ENCODE results near the gene OLIG2.

The OLIG2 gene

DNA sequence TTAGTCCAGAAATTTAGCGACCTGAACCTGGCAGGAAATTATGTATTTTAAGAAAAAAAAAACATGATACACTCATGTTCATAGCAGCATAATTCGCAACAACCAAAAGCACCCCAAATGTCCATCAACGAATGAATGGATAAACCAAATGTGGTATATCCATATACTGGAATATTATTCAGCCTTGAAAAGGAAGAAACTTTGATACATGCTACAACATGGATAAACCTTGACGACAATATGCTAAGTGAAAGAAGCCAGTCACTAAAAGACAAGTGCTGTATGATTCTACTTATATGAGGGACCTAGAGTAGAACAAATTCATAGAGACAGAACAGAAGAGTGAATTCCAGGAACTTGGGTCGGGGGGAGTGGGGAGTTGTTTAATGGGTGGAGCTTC is 43.5 kb downstream of the OLIG2 start:
- no peak for DNase-seq

DNA sequence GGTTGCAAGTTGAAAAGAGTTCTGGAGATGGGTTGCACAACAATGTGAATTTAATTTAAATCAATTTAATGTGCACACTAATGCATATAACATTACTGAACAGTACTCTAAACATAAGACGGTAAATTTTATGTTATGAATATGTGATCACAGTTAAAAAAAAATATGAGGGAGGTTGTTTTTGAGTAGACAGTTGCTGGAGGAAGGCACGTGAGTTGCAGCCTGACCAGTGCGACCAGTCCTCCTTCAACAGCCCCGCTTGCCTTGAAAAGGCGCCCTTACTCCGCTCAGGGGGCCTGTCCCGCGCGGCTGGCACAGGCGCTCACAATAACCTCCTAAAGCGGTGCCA is 43.9 kb downstream of the OLIG2 start:
- no peak for DNase-seq

DNA sequence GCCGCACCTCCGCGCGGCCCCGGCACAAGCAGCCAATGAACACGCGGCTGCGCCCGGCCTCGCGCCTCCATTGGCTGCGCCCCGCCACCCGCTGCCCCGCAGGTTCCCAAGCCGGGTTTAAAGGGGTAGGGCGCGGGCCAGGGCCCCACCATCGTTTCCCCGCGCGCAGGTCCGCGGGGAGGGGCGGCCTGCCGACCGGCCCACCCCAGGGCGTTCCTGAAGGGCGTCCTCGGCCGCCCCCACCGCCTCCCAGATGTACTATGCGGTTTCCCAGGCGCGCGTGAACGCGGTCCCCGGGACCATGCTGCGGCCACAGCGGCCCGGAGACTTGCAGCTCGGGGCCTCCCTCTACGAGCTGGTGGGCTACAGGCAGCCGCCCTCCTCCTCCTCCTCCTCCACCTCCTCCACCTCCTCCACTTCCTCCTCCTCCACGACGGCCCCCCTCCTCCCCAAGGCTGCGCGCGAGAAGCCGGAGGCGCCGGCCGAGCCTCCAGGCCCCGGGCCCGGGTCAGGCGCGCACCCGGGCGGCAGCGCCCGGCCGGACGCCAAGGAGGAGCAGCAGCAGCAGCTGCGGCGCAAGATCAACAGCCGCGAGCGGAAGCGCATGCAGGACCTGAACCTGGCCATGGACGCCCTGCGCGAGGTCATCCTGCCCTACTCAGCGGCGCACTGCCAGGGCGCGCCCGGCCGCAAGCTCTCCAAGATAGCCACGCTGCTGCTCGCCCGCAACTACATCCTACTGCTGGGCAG is 44.4 kb downstream of the OLIG2 start, which contains the start of gene OLIG1:
Gene OLIG1, plus strand, starts transcription at position 148 of the 750 bp plus-strand sequence. Its CDS starts 106 bp downstream, at position 254.
- DNase-seq = peak; percentile 77

DNA sequence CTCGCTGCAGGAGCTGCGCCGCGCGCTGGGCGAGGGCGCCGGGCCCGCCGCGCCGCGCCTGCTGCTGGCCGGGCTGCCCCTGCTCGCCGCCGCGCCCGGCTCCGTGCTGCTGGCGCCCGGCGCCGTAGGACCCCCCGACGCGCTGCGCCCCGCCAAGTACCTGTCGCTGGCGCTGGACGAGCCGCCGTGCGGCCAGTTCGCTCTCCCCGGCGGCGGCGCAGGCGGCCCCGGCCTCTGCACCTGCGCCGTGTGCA is 44.9 kb downstream of the OLIG2 start:
- DNase-seq = no peak

DNA sequence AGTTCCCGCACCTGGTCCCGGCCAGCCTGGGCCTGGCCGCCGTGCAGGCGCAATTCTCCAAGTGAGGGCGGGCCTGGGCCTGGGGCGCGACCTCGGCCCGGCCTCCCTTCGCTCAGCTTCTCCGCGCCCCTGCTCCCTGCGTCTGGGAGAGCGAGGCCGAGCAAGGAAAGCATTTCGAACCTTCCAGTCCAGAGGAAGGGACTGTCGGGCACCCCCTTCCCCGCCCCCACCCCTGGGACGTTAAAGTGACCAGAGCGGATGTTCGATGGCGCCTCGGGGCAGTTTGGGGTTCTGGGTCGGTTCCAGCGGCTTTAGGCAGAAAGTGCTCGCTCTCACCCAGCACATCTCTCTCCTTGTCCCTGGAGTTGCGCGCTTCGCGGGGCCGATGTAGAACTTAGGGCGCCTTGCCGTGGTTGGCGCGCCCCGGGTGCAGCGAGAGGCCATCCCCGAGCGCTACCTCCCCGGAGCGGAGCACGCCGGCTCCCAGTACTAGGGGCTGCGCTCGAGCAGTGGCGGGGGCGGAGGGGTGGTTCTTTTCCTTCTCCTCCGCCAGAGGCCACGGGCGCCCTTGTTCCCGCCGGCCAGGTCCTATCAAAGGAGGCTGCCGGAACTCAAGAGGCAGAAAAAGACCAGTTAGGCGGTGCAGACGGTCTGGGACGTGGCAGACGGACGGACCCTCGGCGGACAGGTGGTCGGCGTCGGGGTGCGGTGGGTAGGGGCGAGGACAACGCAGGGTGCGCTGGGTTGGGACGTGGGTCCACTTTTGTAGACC is 45.4 kb downstream of the OLIG2 start:
- peak; percentile 63 for DNase-seq

DNA sequence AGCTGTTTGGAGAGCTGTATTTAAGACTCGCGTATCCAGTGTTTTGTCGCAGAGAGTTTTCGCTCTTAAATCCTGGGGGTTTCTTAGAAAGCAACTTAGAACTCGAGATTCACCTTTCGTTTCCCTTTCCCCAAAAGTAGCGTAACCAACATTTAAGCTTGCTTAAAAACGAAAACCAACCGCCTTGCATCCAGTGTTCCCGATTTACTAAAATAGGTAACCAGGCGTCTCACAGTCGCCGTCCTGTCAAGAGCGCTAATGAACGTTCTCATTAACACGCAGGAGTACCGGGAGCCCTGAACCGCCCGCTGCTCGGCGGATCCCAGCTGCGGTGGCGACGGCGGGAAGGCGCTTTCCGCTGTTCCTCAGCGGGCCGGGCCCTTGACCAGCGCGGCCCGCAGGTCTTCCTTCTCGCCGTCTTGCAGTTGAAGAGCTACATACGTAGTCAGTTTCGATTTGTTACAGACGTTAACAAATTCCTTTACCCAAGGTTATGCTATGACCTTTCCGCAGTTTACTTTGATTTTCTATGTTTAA is 46.1 kb downstream of the OLIG2 start:
- no peak for DNase-seq

DNA sequence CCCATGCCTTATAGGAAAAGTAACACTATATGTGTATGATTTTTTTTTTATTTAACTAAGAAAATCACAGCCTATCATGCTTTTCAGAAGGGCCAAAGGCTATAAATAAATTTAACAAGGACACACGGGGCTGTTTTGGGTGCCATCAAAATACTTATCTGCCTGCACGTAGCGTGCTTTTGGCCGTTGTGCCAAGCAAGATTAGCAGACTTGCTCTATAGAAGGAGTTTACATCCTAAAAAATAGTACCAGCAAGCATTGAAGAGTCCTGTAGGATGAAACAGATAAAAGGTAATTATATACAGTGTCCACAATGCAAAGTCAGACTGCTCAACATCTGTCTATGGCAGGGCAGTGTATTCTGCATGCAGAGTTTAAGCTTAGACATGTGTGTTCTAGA is 47.9 kb downstream of the OLIG2 start:
- no peak for DNase-seq

DNA sequence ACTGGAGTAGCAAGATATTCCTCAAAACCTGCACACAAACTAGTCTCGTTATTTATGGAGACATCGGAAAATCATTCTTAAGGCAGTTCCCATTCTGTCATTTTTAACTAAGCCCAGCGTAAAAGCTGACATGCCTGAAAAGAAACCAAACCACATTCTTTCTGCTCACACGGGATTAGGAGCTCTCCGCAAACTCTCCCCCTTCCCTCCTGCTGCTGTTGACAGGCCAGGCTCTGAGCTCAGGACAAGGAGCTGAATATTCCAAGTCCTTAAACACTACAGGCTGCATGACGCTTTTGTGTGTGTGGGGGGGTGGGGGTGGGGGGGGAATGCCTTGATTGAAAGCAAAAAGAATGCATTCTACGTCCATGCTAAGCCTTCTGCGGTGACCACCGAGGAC is 49.4 kb downstream of the OLIG2 start:
- peak; percentile 81 for DNase-seq

DNA sequence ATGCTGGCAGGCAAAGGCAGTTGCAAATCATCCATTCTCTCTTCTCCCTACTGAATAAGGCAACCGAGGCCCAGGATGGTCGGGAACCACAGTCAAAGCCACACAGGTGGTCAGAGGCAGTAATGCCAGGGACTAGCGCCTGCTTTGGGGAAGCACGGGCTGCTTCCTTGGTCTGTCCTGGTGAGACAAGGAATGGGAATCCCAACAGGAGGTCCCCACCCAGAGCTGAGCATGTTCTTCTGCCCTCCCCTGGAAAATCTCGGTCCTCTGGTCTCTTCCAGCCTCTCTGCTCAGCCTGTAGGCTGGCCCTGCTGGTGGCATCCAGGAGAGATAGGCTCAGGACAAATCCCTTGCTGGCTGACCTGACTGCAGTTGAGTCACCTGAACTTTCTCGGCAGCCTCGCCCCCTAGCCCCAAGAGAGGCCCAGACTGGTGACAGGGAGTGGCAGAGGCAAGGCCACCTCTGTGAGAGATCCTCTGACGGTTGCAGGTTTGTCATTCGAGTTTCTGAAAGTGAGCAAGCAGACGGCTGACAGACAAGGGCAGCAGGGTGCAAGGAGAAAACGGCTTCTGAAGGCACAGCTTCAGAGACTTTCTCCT is 50.0 kb downstream of the OLIG2 start:
- peak; percentile 69 for DNase-seq

DNA sequence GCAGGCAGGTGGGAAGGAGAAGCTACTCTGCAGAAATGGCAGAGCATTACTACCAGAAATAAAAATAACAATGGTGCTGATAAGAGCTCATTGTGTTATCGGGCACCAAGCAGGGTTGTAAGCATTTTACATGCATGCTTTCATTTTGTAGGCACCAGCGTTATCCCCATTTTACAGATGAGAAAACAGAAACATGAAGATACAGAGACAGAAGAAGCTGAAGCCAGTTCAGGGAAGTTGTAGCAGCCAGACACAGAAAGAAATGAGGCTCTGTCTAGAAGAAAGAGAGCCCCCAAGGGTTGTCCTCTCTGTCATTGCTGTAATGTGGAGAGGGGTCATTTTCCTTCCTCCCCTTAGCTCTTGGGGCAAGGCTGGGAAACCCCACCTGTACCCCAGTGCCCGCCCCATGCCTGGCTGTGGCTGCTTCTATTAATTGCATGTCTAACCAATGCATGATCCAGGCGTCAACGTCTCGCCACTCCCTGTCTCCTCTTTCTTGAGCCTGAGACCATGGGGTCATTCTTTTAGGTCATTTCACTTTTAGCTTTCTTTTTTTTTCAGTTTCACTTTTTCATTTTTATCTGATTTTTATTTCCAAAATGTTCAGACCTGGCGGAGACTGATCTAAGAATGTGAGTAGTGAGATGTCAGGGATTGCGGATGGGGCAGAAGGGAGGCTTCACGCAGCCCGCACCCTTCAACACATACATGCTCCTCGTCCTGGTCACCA is 51.0 kb downstream of the OLIG2 start:
- DNase-seq = no peak

All from islet precursor cell (in vitro differentiated cells).